Endothelial cell of umbilical vein (primary cell): ENCODE data around the gene ACD. TPM values are rescaled to one million over a fixed set of nuclear protein-coding genes. Genes with fewer than 3 reads are reported as not detected.

Source experiments
- BruUV-seq: library from RNA; stranded (reverse); fragments of 400-500 nt; replicated peaks from 2 replicates; lab custom pipeline; 2021; lab: Mats Ljungman, UMichigan
- CTCF ChIA-PET: fragments of 300-600, 350-600 bp; sonication (Branson Sonifier 250); formaldehyde crosslinking; loops from one replicate; lab custom pipeline; 2021; ENCODE audit warnings: antibody characterized with exemption, inconsistent platforms; lab: Charles Lee
- POLR2A ChIA-PET: fragments of 300-600, 350-600 bp; sonication (Branson Sonifier 250); formaldehyde crosslinking; loops from one replicate; lab custom pipeline; 2021; ENCODE audit warnings: antibody characterized with exemption, inconsistent platforms; lab: Charles Lee
- DNase-seq: peaks from one replicate; pipeline ENCODE4 v3.0.0-alpha.2; 2011; ENCODE audit warnings: low read depth, low spot score
- FAIRE-seq: peaks from 2 replicates; lab custom pipeline; 2011; peaks lifted over from hg19 to GRCh38; lab: Jason Lieb, UNC
- H2AFZ ChIP-seq: 2 replicates; pipeline ENCODE4 v1.6.0; 2012; ENCODE audit warnings: low read depth, low read length, control low read depth, inconsistent platforms
- H3K27ac ChIP-seq: 2 replicates; pipeline ENCODE4 v1.5.1; 2011; ENCODE audit warnings: low read depth, mild to moderate bottlenecking, control low read depth, low read length, moderate library complexity; ENCODE audit not compliant: insufficient read depth
- H3K27me3 ChIP-seq, 2 experiments: 2 replicates each; pipeline versions ENCODE4 v1.6.0 to v1.6.1; 2011; ENCODE audit warnings: low read length in 2 of 2, mixed read lengths in 1 of 2; ENCODE audit not compliant: control insufficient read depth in 2 of 2, insufficient read depth in 2 of 2
- H3K36me3 ChIP-seq, 2 experiments: 2 replicates in 1 of 2; 3 replicates in 1 of 2; pipeline ENCODE4 v1.5.1; 2011; ENCODE audit warnings: low read length in 2 of 2, mild to moderate bottlenecking in 1 of 2, moderate library complexity in 1 of 2; ENCODE audit not compliant: control insufficient read depth in 2 of 2, insufficient read depth in 2 of 2; ENCODE audit errors: extremely low read depth in 1 of 2
- H3K4me1 ChIP-seq: 3 replicates; pipeline ENCODE4 v1.5.1; 2011; ENCODE audit warnings: mild to moderate bottlenecking, low read length; ENCODE audit not compliant: control insufficient read depth, insufficient read depth; ENCODE audit errors: extremely low read depth
- H3K4me2 ChIP-seq: 2 replicates; pipeline ENCODE4 v1.6.1; 2011; ENCODE audit warnings: low read length, control low read depth, mixed read lengths; ENCODE audit not compliant: insufficient read depth
- H3K4me3 ChIP-seq, 3 experiments: fragments of 200-600 bp in 1 of 3; sonication (generic), shearing (Covaris generic) in 1 of 3; replicated peaks in 1 of 3; 2 replicates each; pipeline ENCODE4 v1.5.1; 2011 to 2016; ENCODE audit warnings: control low read depth in 3 of 3, low read length in 3 of 3, mild to moderate bottlenecking in 2 of 3, inconsistent platforms in 1 of 3, low read depth in 1 of 3, moderate library complexity in 1 of 3; ENCODE audit not compliant: insufficient read depth in 1 of 3
- H3K79me2 ChIP-seq: 2 replicates; pipeline ENCODE4 v1.6.0; 2012; ENCODE audit warnings: low read length, inconsistent platforms; ENCODE audit not compliant: control insufficient read depth, insufficient read depth
- H3K9ac ChIP-seq: replicated peaks from 2 replicates; pipeline ENCODE3; 2011; ENCODE audit warnings: low read length, control low read depth; ENCODE audit not compliant: insufficient read depth; ENCODE audit errors: extremely low read depth
- H3K9me1 ChIP-seq: replicated peaks from 3 replicates; pipeline ENCODE4 v1.6.0; 2011; ENCODE audit warnings: mild to moderate bottlenecking, low read length; ENCODE audit not compliant: control insufficient read depth, insufficient read depth; ENCODE audit errors: extremely low read depth
- H3K9me3 ChIP-seq: replicated peaks from 2 replicates; pipeline ENCODE4 v1.5.1; 2012; ENCODE audit warnings: low read length, inconsistent platforms; ENCODE audit not compliant: control insufficient read depth, insufficient read depth
- H4K20me1 ChIP-seq: replicated peaks from 2 replicates; pipeline ENCODE3; 2011; ENCODE audit warnings: mild to moderate bottlenecking, low read length; ENCODE audit not compliant: control insufficient read depth, insufficient read depth; ENCODE audit errors: extremely low read depth
- EZH2 ChIP-seq: IDR thresholded peaks from 2 replicates; pipeline ENCODE4 v1.6.1; 2012; ENCODE audit warnings: borderline replicate concordance, low read depth, mild to moderate bottlenecking, moderate library complexity, low read length, inconsistent platforms; ENCODE audit not compliant: severe bottlenecking
- FOS ChIP-seq: IDR thresholded peaks from 2 replicates; pipeline ENCODE4 v1.6.1; 2011; ENCODE audit warnings: mild to moderate bottlenecking, low read length, moderate library complexity, borderline replicate concordance; ENCODE audit not compliant: insufficient read depth
- POLR2AphosphoS5 ChIP-seq: IDR thresholded peaks from 2 replicates; pipeline ENCODE4 v1.6.1; 2012; ENCODE audit warnings: low read depth, mild to moderate bottlenecking, control low read depth, low read length, moderate library complexity; ENCODE audit not compliant: insufficient read depth
- dilution Hi-C: fragments of 300-500 bp; cut with MboI; formaldehyde crosslinking; loops from one replicate; pipeline ENCODE4 v1.15.0; 2019; ENCODE audit warnings: low sequenced_read_pairs; ENCODE audit not compliant: extremely low pct_ligation_motif_present
- intact Hi-C: fragments of 100-400 bp; cut with micrococcal nuclease; formaldehyde crosslinking; loops from one replicate; pipeline ENCODE4 v1.10.0; 2022
- polyA plus RNA-seq, 4 experiments: library from polyadenylated mRNA; depleted of rRNA in 3 of 4; stranded (reverse) in 3 of 4; unstranded in 1 of 4; fragments of >200 nt; gene quantifications; 2 replicates each; pipeline versions ENCODE4 v1.2.1 to v1.2.3, GENCODE V29; 2011 to 2012; ENCODE audit warnings: missing spikeins in 1 of 4
- total RNA-seq: library from RNA; stranded (reverse); gene quantifications from 2 replicates; pipeline ENCODE4 v1.2.3, GENCODE V29; 2021
- TF ChIP-seq, protein P1 (sequence below), 2 donors: IDR thresholded peaks; 1 replicate in 1 of 2; 2 replicates in 1 of 2; pipeline ENCODE4 v1.5.1; 2011; ENCODE audit warnings: low read length in 2 of 2, mild to moderate bottlenecking in 2 of 2, moderate library complexity in 2 of 2, control low read depth in 1 of 2, inconsistent platforms in 1 of 2, low read depth in 1 of 2; ENCODE audit not compliant: insufficient read depth in 1 of 2; ENCODE audit errors: extremely low read depth in 1 of 2
- TF ChIP-seq, protein P2 (sequence below): IDR thresholded peaks from 2 replicates; pipeline ENCODE4 v1.6.1; 2011; ENCODE audit not compliant: insufficient read depth, insufficient read length

ACD gene
- total and polyA plus RNA-seq, 2 donors (not counting 3 experiments of a cell fraction or from before 2014, with no cell fraction given): 24.4 to 36.0 TPM

DNA sequence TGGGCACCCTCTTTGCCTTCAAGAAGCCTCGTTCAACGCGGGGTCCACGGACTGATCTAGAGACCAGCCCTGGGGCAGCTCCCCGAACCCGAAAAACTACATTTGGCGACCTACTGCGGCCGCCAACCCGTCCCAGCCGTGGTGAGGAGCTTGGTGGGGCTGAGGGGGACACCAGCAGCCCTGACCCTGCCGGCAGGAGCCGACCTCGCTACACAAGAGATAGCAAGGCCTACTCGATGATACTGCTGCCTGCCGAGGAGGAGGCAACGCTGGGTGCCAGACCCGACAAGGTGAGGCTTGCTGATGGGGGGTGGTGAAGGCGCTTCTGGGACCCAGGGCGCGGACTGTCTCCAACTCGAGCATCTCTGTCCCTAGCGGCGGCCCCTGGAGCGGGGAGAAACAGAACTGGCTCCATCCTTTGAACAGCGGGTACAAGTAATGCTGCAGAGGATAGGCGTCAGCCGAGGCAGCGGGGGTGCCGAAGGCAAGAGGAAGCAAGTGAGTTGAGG is 5.6 kb downstream of the ACD start:
- H3K9ac ChIP-seq: no peak overlapping the region
- no peaks in the 10 kb centered on the region for H3K79me2 ChIP-seq
- ChIA-PET CTCF (interaction anchor here (0.6 to 1.6 kb wide), 2 partner anchors 14 to 133 kb away, joined by 3 to 6 read pairs; no protein-coding TSS in a partner anchor), POLR2A (no interaction called here)
- no peak overlapping the region for H3K4me2 ChIP-seq
- FAIRE-seq (no peak), DNase-seq (no peak)
- peaks cover 8% of the 10 kb centered on the region for H3K4me1 ChIP-seq
- no peaks in the 10 kb centered on the region for H4K20me1 ChIP-seq
- H3K9me3 ChIP-seq: no peaks in the 10 kb centered on the region
- no peak overlapping the region for H3K27ac ChIP-seq
- H3K27me3 ChIP-seq: peaks cover 29 to 30% of the 10 kb centered on the region in 2 experiments
- no peak overlapping the region for H2AFZ ChIP-seq
- TF ChIP-seq, protein P1, sequence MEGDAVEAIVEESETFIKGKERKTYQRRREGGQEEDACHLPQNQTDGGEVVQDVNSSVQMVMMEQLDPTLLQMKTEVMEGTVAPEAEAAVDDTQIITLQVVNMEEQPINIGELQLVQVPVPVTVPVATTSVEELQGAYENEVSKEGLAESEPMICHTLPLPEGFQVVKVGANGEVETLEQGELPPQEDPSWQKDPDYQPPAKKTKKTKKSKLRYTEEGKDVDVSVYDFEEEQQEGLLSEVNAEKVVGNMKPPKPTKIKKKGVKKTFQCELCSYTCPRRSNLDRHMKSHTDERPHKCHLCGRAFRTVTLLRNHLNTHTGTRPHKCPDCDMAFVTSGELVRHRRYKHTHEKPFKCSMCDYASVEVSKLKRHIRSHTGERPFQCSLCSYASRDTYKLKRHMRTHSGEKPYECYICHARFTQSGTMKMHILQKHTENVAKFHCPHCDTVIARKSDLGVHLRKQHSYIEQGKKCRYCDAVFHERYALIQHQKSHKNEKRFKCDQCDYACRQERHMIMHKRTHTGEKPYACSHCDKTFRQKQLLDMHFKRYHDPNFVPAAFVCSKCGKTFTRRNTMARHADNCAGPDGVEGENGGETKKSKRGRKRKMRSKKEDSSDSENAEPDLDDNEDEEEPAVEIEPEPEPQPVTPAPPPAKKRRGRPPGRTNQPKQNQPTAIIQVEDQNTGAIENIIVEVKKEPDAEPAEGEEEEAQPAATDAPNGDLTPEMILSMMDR (IDR thresholded peaks at IDR 0.05; ENCODE audit: extremely low read depth in 1 of 2, insufficient read depth in 1 of 2, low read depth in 1 of 2, low read length in 2 of 2): no peak
- TF ChIP-seq FOS (no peak), POLR2AphosphoS5 (no peak), EZH2 (no peak)
- TF ChIP-seq, protein P2, sequence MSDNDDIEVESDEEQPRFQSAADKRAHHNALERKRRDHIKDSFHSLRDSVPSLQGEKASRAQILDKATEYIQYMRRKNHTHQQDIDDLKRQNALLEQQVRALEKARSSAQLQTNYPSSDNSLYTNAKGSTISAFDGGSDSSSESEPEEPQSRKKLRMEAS: no peak
- no TSS peak for BruUV-seq
- intact Hi-C loops: no loop called here
- H3K9me1 ChIP-seq: no peaks in the 10 kb centered on the region
- dilution Hi-C loops: no loop called here
- no peaks in the 10 kb centered on the region for H3K36me3 ChIP-seq
- no peak overlapping the region for H3K4me3 ChIP-seq
